HEK293T (cell line): Measurements from ENCODE around the gene MAPK8IP3.

Experiments
- BHLHE40 ChIP-seq: fragments of 450-650 bp; IDR thresholded peaks from 2 replicates; pipeline ENCODE4 v1.6.1; 2016; ENCODE audit warnings: mild to moderate bottlenecking, moderate library complexity, borderline replicate concordance
- FOXA1 ChIP-seq: fragments of 450-650 bp; IDR thresholded peaks from 2 replicates; pipeline ENCODE4 v1.6.1; 2016; ENCODE audit warnings: mild to moderate bottlenecking
- FOXM1 ChIP-seq: fragments of 450-650 bp; IDR thresholded peaks from 2 replicates; pipeline ENCODE4 v1.6.1; 2017; ENCODE audit warnings: mild to moderate bottlenecking, borderline replicate concordance
- HDGF ChIP-seq: fragments of 450-650 bp; IDR thresholded peaks from 2 replicates; pipeline ENCODE4 v1.6.1; 2017; ENCODE audit warnings: antibody characterized with exemption, borderline replicate concordance
- LEF1 ChIP-seq: fragments of 450-650 bp; IDR thresholded peaks from 2 replicates; pipeline ENCODE4 v1.6.1; 2017; ENCODE audit warnings: mild to moderate bottlenecking, borderline replicate concordance
- NFRKB ChIP-seq: fragments of 450-650 bp; IDR thresholded peaks from 2 replicates; pipeline ENCODE4 v1.6.1; 2016; ENCODE audit warnings: mild to moderate bottlenecking, moderate library complexity
- SP1 ChIP-seq: fragments of 450-650 bp; IDR thresholded peaks from 2 replicates; pipeline ENCODE4 v1.6.1; 2017
- SUZ12 ChIP-seq: fragments of 450-650 bp; IDR thresholded peaks from 2 replicates; pipeline ENCODE4 v1.6.1; 2016; ENCODE audit warnings: mild to moderate bottlenecking
- TARDBP ChIP-seq: fragments of 450-650 bp; IDR thresholded peaks from 2 replicates; pipeline ENCODE4 v1.6.1; 2016

GRCh38 chr16:1745900-1746692, 40.1 kb downstream of the MAPK8IP3 start:
- TF ChIP-seq SUZ12 (no peak), SP1 (no peak), LEF1 (no peak), FOXM1 (no peak), FOXA1 (no peak), HDGF (no peak), TARDBP (no peak), NFRKB (no peak), BHLHE40 (no peak)
